Measurements from ENCODE around the gene BCL2. TPM values are rescaled to one million over a fixed set of nuclear protein-coding genes. Genes with fewer than 3 reads are reported as not detected.

The BCL2 gene
- total RNA-seq, 4 donors from 2014 or later = 10.7 to 37.3 (median 24.2) TPM

DNA sequence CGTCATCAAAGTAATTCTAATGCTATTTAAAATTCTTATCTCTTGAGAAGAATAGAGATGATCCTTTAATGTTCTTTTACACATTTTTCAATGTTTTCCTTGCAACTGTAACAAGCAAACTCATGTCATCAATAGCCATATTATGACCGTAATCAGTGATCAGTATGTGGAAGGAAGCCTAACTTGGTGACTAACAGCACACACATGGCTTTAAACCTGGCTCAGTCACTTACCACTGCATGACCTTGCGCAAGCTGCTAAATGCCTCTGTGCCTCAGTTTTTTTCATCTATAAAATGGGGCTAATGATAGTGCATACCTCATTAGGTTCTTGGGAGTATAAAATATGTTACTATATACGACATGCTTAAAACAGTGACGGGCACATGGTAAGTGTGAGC lies 149.7 kb downstream of the BCL2 start:
- no peaks in the 10 kb centered on the region for H3K27me3 ChIP-seq
- H3K9me3 ChIP-seq = no peaks in the 10 kb centered on the region
- H3K36me3 ChIP-seq = no peaks in the 10 kb centered on the region
- TF ChIP-seq POLR2A (IDR thresholded peaks at IDR 0.05) (no peak), POLR2AphosphoS5 (IDR thresholded peaks at IDR 0.05) (no peak), EP300 (IDR thresholded peaks at IDR 0.05) (no peak)
- TF ChIP-seq, protein P1, sequence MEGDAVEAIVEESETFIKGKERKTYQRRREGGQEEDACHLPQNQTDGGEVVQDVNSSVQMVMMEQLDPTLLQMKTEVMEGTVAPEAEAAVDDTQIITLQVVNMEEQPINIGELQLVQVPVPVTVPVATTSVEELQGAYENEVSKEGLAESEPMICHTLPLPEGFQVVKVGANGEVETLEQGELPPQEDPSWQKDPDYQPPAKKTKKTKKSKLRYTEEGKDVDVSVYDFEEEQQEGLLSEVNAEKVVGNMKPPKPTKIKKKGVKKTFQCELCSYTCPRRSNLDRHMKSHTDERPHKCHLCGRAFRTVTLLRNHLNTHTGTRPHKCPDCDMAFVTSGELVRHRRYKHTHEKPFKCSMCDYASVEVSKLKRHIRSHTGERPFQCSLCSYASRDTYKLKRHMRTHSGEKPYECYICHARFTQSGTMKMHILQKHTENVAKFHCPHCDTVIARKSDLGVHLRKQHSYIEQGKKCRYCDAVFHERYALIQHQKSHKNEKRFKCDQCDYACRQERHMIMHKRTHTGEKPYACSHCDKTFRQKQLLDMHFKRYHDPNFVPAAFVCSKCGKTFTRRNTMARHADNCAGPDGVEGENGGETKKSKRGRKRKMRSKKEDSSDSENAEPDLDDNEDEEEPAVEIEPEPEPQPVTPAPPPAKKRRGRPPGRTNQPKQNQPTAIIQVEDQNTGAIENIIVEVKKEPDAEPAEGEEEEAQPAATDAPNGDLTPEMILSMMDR (IDR thresholded peaks at IDR 0.05) = no peak
- 97% methylated on average over 5 of the region's 5 CpGs for WGBS
- no peak for DNase-seq (ENCODE audit: low spot score in 2 of 2)
- H3K27ac ChIP-seq = no peak overlapping the region
- H3K4me1 ChIP-seq = no peaks in the 10 kb centered on the region
- H3K4me3 ChIP-seq = no peak overlapping the region

DNA sequence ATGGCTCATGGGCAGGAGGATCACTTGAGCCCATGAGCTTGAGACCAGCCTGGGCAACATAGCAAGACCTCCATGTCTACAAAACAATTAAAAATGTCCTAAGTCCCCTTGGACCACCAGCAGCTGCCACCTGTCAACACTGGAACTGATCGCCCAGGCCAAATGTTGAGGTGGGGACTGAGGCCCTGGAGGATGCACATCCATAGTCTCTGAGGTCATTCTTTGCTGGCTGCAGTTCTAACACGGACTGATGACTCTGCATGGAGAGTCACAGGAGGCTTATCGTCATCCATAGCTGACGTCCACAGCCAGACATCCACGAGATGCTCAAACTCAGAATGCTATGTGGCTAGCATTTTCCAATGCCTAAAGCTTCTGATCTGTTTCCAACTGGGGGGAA lies 151.3 kb downstream of the BCL2 start:
- 80% methylated on average over 5 of the region's 5 CpGs for WGBS
- no peak overlapping the region for H3K4me3 ChIP-seq
- no peaks in the 10 kb centered on the region for H3K27me3 ChIP-seq
- no peaks in the 10 kb centered on the region for H3K36me3 ChIP-seq
- TF ChIP-seq, protein P1 (IDR thresholded peaks at IDR 0.05) = no peak
- no peak for TF ChIP-seq POLR2A (IDR thresholded peaks at IDR 0.05)
- TF ChIP-seq EP300 (IDR thresholded peaks at IDR 0.05) = no peak
- no peak for TF ChIP-seq POLR2AphosphoS5 (IDR thresholded peaks at IDR 0.05)
- peak in 1 of 2 donors; percentile 8 for DNase-seq (ENCODE audit: low spot score in 2 of 2)
- no peaks in the 10 kb centered on the region for H3K4me1 ChIP-seq
- H3K9me3 ChIP-seq = no peaks in the 10 kb centered on the region
- H3K27ac ChIP-seq = no peak overlapping the region

DNA sequence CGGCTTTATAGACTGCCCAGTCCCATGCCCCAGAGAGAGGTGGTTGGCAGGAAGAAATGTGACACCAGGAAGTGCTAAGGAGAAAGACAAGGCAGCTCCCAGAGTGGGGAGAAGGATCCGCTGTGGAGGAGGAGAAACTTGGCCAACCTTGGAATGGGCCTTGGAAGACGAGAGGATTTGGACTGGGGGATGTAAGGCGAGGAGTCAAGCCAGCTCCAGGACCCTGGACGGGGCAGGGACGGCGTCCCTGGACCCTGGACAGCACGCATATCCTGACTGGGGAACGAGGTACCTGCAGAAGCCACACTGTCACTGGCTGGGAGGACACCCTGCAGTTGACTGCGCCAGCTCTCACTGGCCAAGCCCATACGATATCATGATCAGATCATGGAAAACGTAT lies 153.4 kb downstream of the BCL2 start:
- Histone ChIP-seq H3K4me3 (no peak overlapping the region), H3K27ac (no peak overlapping the region), H3K27me3 (no peaks in the 10 kb centered on the region), H3K9me3 (no peaks in the 10 kb centered on the region), H3K36me3 (no peaks in the 10 kb centered on the region), H3K4me1 (peaks cover 19% of the 10 kb centered on the region)
- WGBS = 90% methylated on average over 12 of the region's 12 CpGs
- DNase-seq (ENCODE audit: low spot score in 2 of 2) = no peak
- TF ChIP-seq, protein P1 (IDR thresholded peaks at IDR 0.05) = no peak
- TF ChIP-seq POLR2A (IDR thresholded peaks at IDR 0.05) = no peak
- TF ChIP-seq EP300 (IDR thresholded peaks at IDR 0.05) = no peak
- TF ChIP-seq POLR2AphosphoS5 (IDR thresholded peaks at IDR 0.05) = no peak

DNA sequence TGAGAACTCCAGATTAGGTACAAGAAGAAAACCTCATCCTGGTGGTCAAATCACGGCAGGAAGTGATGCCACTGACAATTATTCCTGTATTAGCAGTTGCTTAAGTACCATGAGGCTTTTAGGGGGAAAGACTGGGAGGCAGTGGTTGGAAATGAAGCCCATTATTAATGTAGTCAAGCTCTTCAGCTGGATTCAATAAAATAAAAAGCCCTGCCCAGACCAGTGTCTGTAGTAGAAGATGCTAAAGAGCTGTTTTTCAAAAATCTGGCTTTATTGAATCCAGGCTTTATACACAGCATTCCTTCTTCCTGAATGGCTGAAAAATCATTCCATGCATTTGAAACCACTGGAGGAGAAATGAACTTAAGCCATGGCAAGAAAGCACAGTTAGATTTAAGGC lies 155.2 kb downstream of the BCL2 start:
- Histone ChIP-seq H3K4me3 (no peak overlapping the region), H3K9me3 (no peaks in the 10 kb centered on the region), H3K36me3 (no peaks in the 10 kb centered on the region), H3K4me1 (peaks cover 36% of the 10 kb centered on the region), H3K27ac (no peak overlapping the region), H3K27me3 (no peaks in the 10 kb centered on the region)
- TF ChIP-seq POLR2AphosphoS5 (IDR thresholded peaks at IDR 0.05) (no peak), POLR2A (IDR thresholded peaks at IDR 0.05) (no peak), EP300 (IDR thresholded peaks at IDR 0.05) (no peak)
- TF ChIP-seq, protein P1 (IDR thresholded peaks at IDR 0.05) = no peak
- 64% methylated on average over 1 of the region's 1 CpG for WGBS
- DNase-seq (ENCODE audit: low spot score in 2 of 2) = no peak

DNA sequence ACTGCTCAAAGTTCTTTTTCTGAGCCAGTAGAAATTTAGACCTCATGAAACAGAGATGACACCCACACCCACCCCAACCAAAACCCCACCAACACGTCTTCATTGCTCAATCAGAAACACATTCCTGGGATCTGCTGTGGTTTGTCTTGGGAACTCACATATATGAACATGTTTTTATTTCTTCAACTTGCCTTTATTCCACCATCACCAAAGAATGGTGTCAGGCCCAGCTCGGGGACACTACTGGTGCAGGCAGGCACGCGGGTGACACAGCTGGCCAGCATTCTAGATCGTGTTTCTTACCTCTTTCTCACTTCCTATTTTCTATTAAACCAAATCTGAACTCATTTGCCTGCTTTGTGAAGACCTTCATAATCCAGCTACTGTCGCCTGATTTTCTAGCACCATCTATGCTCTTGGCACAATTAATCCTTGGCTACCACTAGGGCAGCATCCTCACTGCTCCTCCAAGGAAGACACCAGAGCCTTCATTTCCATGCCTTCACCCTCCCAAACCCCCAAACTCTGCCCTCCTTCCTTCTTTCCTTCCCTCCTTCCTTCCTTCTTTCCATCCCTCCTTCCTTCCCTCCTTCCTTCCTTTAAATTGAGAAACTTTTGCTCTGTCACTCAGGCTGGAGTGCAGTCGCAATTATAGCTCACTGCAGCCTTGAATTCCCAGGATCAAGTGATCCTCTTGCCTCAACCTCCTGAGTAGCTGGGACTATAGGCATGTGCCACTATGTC lies 157.1 kb downstream of the BCL2 start:
- Histone ChIP-seq H3K27ac (peak overlapping the region; percentile 84), H3K27me3 (no peaks in the 10 kb centered on the region), H3K4me3 (no peak overlapping the region), H3K36me3 (no peaks in the 10 kb centered on the region), H3K4me1 (peaks cover 49% of the 10 kb centered on the region), H3K9me3 (no peaks in the 10 kb centered on the region)
- TF ChIP-seq, protein P1 (IDR thresholded peaks at IDR 0.05) = no peak
- no peak for TF ChIP-seq POLR2AphosphoS5 (IDR thresholded peaks at IDR 0.05)
- no peak for TF ChIP-seq POLR2A (IDR thresholded peaks at IDR 0.05)
- TF ChIP-seq EP300 (IDR thresholded peaks at IDR 0.05) = no peak
- no peak for DNase-seq (ENCODE audit: low spot score in 2 of 2)
- WGBS = 63% methylated on average over 7 of the region's 7 CpGs
